HG03135 (cell line): ENCODE results near the gene TMEM242.

Source experiments
- ATAC-seq: cut with Tn5 transposase; IDR thresholded peaks from one replicate; pipeline ENCODE4 v1.9.1; 2021; ENCODE audit warnings: mild to moderate bottlenecking, moderate library complexity; ENCODE audit not compliant: unreplicated experiment

TMEM242 gene

DNA sequence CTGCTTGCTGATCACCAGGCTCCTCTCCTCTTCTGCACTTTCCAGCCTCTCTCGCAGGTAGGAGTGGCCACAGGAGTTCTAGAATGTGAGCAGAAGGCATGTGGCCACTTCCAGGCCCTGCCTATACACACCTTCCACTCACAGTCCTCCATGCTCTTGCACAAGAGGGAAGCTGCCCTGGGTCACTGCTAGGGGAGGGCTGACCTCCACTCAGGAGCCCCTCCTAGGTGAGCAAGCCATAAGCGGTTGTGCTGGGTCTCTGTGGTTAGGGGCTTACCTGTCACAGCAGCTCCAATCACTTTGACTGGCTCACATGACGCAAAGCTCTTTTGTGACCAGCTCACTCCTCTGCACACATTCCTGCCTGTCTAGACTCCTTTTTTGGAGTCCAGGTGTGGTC is 68.2 kb downstream of the TMEM242 start:
- no peak for ATAC-seq

DNA sequence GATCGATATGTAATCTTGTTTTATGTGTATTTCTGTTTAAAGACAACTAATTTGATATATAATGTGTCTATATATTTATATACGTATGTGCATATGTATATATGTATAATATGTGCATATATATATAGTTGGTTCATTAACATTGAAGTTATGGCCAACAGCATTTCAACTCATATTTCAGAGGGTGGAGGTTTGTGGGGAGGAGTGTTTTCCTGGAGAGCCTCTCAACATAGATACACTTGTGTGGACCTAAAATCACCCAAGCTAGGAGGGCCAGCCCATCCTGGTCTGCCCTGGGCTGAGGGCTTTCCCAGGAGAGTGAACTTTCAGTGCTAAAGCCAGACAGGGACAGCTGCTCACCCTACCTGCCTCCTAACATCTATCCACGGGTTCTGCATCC is 68.8 kb downstream of the TMEM242 start:
- ATAC-seq: no peak

DNA sequence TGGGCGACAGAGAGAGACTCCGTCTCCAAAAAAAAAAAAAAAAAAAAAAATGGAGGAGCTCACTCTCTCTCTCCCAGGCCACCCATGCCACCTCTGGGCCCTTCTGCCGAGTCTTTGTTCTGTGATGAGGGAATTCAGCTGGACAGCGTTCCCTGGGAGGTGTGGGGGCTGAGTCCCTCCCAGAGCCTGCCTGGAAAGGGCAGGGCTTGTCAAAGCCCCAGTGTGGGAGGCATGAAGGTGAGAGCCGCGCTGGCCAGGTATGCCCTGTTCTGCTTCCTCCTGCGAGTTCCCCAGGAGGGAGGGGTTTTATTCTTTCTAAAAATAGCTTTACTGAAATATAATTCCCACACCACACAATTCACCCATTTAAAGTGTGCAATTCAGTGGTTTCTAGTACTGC is 69.6 kb downstream of the TMEM242 start:
- no peak for ATAC-seq

DNA sequence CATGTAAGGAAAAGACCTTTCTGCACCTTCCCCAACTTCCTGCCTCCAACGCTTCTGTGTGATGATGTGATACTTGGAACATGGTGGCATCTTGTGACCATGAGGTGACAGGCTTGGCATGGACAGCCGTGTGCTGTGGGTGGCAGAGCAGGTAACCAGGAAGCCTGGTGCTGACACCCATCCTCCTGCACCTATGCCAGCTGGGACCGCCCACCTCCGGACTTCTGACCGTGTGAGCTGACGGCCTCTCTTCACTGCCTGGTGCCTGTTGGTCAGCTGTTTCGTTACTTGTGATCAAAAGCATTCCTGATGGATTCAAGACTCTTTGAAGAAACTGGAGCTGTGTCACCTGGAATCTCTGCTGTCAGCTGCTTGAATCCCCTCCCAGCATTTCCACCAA is 70.3 kb downstream of the TMEM242 start:
- no peak for ATAC-seq

- ATAC-seq: no peak
Measured at GRCh38 chr6:157251586-157252247, 71.6 kb downstream of the TMEM242 start.

GRCh38 chr6:157249826-157250225 is 73.5 kb downstream of the TMEM242 start:
- no peak for ATAC-seq

DNA sequence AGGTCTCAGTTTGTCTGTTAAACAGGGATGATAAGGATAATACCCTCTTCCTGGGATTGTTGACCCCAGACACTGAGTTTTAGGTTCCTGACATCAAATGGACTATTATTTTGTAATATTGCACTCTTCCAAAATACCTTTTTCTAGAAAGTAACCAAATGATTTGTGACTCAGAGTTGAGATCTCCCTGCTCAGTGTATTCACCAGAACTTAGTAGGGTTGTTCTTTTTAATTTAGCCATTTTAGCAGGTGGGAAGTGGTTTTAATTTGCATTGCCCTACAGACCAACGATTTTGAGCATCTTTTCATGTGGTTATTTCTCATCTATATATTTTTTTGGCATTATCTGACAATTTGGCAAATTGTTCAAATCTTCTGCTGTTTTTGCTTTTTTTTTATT is 75.1 kb downstream of the TMEM242 start:
- no peak for ATAC-seq

GRCh38 chr6:157246771-157247484 is 76.4 kb downstream of the TMEM242 start:
- ATAC-seq: no peak

DNA sequence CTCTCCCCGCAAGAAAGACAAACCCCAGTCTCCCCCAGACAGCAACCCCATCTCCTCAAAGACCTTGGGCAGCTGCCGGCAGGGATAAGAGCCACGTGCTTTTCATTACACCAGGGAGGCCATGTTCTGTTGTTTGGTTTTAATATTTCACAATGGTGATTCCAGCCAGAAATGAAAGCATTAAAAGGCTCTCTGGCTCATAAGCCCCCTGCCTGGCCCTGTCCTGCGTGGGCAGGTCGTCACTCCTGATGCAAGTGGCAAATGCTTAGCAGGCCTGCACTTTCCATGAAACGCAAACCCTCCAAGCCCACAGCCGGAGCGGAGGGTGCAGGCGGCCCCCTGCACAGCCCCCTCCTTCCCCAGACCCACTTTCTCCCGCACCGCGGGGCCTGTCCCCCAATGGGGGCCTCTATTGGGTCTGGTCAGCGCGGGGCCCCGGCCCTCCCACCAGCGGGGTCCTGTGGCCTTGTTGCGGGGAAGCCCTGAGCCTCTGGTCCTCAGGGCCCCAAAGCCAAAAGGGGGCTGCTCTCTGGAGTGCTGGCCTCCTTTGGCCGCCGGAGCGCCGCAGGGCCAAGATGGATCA is 77.2 kb downstream of the TMEM242 start:
- ATAC-seq: no peak

DNA sequence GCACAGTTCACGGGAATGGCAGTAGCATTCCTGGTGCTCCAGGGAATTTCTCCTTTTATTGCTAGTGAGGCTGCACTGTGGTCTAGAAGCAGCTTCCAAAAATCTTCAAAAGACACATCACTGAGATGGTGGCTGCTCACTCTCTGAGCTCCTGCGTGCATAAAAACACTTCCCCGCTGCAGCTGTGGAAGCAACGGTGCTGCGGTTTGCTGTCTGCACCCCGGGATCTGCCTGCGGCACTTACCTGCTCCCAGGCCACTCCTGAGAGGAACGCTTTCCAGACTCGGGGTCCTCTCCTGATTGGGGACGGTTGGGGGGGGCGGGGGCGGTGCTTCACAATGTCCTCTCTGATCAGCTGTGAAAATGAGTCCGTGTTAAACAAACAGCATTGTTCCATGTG is 77.9 kb downstream of the TMEM242 start:
- no peak for ATAC-seq

DNA sequence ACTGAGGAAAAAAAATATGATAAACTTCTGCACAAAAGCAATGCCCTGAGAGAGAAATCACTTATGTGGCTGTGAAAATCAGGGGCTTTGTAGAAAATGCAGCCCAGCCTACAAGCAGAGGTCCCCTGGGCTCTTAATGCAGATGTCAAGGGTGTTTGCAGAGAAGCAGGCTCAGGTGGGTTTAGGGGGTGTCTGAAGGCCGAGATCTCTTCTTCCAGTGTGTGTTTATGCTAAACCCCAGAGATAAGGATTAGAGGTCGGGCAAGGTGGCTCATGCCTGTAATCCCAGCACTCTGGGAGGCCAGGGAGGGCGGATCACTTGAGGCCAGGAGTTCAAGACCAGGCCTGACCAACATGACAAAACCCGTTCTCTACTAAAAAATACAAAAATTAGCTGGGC is 78.5 kb downstream of the TMEM242 start:
- ATAC-seq: no peak

DNA sequence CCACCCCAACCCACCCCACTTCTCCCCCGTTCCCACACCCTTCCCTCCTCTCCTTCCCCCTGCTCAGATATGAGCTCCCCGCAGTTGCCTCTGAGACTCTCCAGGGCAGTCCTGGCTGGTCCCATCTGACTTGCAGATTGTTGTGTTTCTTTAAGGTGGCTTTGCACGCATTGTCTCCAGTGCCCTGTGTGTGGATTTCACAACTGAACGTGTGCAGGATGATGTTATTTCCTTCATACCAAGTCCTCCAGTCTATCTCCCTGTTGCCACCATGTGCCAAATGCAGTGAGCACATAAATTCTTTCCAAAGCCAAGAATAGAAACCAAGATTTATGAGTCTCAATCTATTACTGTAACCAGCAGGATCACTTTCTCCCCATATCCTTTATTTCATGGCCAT is 79.1 kb downstream of the TMEM242 start:
- no peak for ATAC-seq

GRCh38 chr6:157242791-157243190 is 80.5 kb downstream of the TMEM242 start:
- ATAC-seq: no peak

- no peak for ATAC-seq
Measured at GRCh38 chr6:157240960-157241311, 82.4 kb downstream of the TMEM242 start.

GRCh38 chr6:157240059-157240959 is 83.0 kb downstream of the TMEM242 start:
- no peak for ATAC-seq

- ATAC-seq: no peak
Measured at GRCh38 chr6:157239671-157240058, 83.7 kb downstream of the TMEM242 start.
